HepG2 (cell line): ENCODE measurements around the gene VCAM1. TPM values are rescaled to one million over a fixed set of nuclear protein-coding genes. Genes with fewer than 3 reads are reported as not detected.

ENCODE experiments used
- DPF2 ChIP-seq: sonication (generic); formaldehyde crosslinking; IDR thresholded peaks from 2 replicates; pipeline ENCODE4 v1.4.0; 2020; ENCODE audit warnings: mild to moderate bottlenecking, low read depth, missing genetic modification reagents, borderline replicate concordance
- EP300 ChIP-seq, 3 experiments: sonication (generic) in 1 of 3; formaldehyde crosslinking in 1 of 3; IDR thresholded peaks; 2 replicates each; pipeline versions ENCODE4 v1.5.1 to v1.6.1; 2011 to 2020; ENCODE audit warnings: low read depth in 2 of 3, low read length in 2 of 3, borderline replicate concordance in 1 of 3, improper control_type of control experiment in 1 of 3, mild to moderate bottlenecking in 1 of 3, missing genetic modification reagents in 1 of 3, moderate library complexity in 1 of 3
- GZF1 ChIP-seq: sonication (generic); formaldehyde crosslinking; IDR thresholded peaks from 2 replicates; pipeline ENCODE4 v1.5.1; 2020; ENCODE audit warnings: mild to moderate bottlenecking, missing genetic modification reagents
- ISL2 ChIP-seq: sonication (generic); formaldehyde crosslinking; IDR thresholded peaks from 2 replicates; pipeline ENCODE4 v1.5.0; 2020; ENCODE audit warnings: missing genetic modification reagents
- MNT ChIP-seq: fragments of 450-650 bp; IDR thresholded peaks from 2 replicates; pipeline ENCODE4 v1.6.1; 2016
- MYNN ChIP-seq: sonication (generic); formaldehyde crosslinking; IDR thresholded peaks from 2 replicates; pipeline ENCODE4 v1.4.0; 2020; ENCODE audit warnings: mild to moderate bottlenecking, low read depth, missing genetic modification reagents
- NKX3-1 ChIP-seq: sonication (generic); formaldehyde crosslinking; IDR thresholded peaks from 2 replicates; pipeline ENCODE4 v1.5.0; 2020; ENCODE audit warnings: missing genetic modification reagents
- RAD21 ChIP-seq: fragments of 450-650 bp; formaldehyde crosslinking; IDR thresholded peaks from 2 replicates; pipeline ENCODE4 v1.5.0; 2020; ENCODE audit warnings: mild to moderate bottlenecking
- SYNCRIP ChIP-seq: fragments of 200-400 bp; formaldehyde crosslinking; IDR thresholded peaks from 2 replicates; pipeline ENCODE4 v1.6.1; 2018; ENCODE audit warnings: mild to moderate bottlenecking, low read depth, low read length; ENCODE audit not compliant: insufficient read depth
- ZBTB33 ChIP-seq: sonication (generic); formaldehyde crosslinking; IDR thresholded peaks from 2 replicates; pipeline ENCODE4 v1.4.0; 2020; ENCODE audit warnings: missing genetic modification reagents
- ZFP36 ChIP-seq: fragments of 150-350 bp; IDR thresholded peaks from 2 replicates; pipeline ENCODE4 v1.6.1; 2018; ENCODE audit warnings: borderline replicate concordance, low read length, low read depth; ENCODE audit not compliant: partially characterized antibody
- ZNF343 ChIP-seq: sonication (generic); formaldehyde crosslinking; IDR thresholded peaks from 2 replicates; pipeline ENCODE4 v1.4.0; 2020; ENCODE audit warnings: mild to moderate bottlenecking, missing genetic modification reagents
- ZNF362 ChIP-seq: sonication (generic); formaldehyde crosslinking; IDR thresholded peaks from 2 replicates; pipeline ENCODE4 v1.4.0; 2020; ENCODE audit warnings: missing genetic modification reagents, mild to moderate bottlenecking, borderline replicate concordance
- ZNF691 ChIP-seq: sonication (generic); formaldehyde crosslinking; IDR thresholded peaks from 2 replicates; pipeline ENCODE4 v1.4.0; 2020; ENCODE audit warnings: missing genetic modification reagents, low read depth, mild to moderate bottlenecking, borderline replicate concordance
- polyA plus RNA-seq, 8 experiments: library from polyadenylated mRNA; depleted of rRNA in 3 of 8; stranded (reverse) in 7 of 8; unstranded in 1 of 8; fragments of >200 nt; fragmentation: Illumina TruSeq in 4 of 8; extraction: Trizol in 4 of 8; gene quantifications; 2 replicates each; pipeline versions ENCODE4 v1.2.1 to v1.2.3, GENCODE V29; 2011 to 2016; ENCODE audit warnings: low read depth in 4 of 8, missing spikeins in 1 of 8, mixed read lengths in 1 of 8; ENCODE audit not compliant: insufficient read depth in 1 of 8
- total RNA-seq, 5 experiments: library from RNA; depleted of rRNA; stranded (reverse); fragments of >200 nt; fragmentation: Illumina TruSeq; extraction: Trizol; gene quantifications; 2 replicates each; pipeline ENCODE4 v1.2.3, GENCODE V29; 2016; ENCODE audit warnings: low read depth in 1 of 5
- TF ChIP-seq, protein P1 (sequence below): sonication (generic); formaldehyde crosslinking; IDR thresholded peaks from 2 replicates; pipeline ENCODE4 v1.5.0; 2020; ENCODE audit warnings: missing genetic modification reagents

VCAM1 gene
- total and polyA plus RNA-seq, 2 of the 13 experiments (the other 11 are each of a cell fraction or from before 2014, with no cell fraction given), result not detected

GRCh38 chr1:100731309-100731708 is 11.8 kb downstream of the VCAM1 start (continued):
- TF ChIP-seq GZF1 (no peak), ISL2 (CRISPR knock-in tag) (peak; percentile 73), MNT (no peak), RAD21 (no peak), SYNCRIP (no peak), EP300 (IDR thresholded peaks at IDR 0.05; ENCODE audit: low read depth in 2 of 2, low read length in 2 of 2) (peak in 1 of 2 experiments; percentile 82; a peak in 2 of 4 replicates), EP300 (CRISPR knock-in tag; IDR thresholded peaks at IDR 0.05; ENCODE audit: borderline replicate concordance) (no peak), NKX3-1 (CRISPR knock-in tag) (no peak), MYNN (CRISPR knock-in tag) (no peak), ZNF691 (CRISPR knock-in tag) (no peak), ZBTB33 (no peak), ZFP36 (no peak), DPF2 (CRISPR knock-in tag) (peak; percentile 66; the same call in 1 of the 2 replicates), ZNF343 (CRISPR knock-in tag) (no peak), ZNF362 (CRISPR knock-in tag) (peak; percentile 27; the same call in 1 of the 2 replicates)
- TF ChIP-seq, protein P1, sequence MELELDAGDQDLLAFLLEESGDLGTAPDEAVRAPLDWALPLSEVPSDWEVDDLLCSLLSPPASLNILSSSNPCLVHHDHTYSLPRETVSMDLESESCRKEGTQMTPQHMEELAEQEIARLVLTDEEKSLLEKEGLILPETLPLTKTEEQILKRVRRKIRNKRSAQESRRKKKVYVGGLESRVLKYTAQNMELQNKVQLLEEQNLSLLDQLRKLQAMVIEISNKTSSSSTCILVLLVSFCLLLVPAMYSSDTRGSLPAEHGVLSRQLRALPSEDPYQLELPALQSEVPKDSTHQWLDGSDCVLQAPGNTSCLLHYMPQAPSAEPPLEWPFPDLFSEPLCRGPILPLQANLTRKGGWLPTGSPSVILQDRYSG (CRISPR knock-in tag), result no peak
